Measurements from ENCODE around the gene ANKMY1. TPM values are rescaled to one million over a fixed set of nuclear protein-coding genes. Genes with fewer than 3 reads are reported as not detected.
"Not testable (repeated sequence)": the region's sequence is repeated elsewhere in the genome, so short reads cannot be mapped to it uniquely, and the experiment has no call there.

ANKMY1 gene
- total RNA-seq, 1 experiment from 2014 or later, result 8.9 TPM

DNA sequence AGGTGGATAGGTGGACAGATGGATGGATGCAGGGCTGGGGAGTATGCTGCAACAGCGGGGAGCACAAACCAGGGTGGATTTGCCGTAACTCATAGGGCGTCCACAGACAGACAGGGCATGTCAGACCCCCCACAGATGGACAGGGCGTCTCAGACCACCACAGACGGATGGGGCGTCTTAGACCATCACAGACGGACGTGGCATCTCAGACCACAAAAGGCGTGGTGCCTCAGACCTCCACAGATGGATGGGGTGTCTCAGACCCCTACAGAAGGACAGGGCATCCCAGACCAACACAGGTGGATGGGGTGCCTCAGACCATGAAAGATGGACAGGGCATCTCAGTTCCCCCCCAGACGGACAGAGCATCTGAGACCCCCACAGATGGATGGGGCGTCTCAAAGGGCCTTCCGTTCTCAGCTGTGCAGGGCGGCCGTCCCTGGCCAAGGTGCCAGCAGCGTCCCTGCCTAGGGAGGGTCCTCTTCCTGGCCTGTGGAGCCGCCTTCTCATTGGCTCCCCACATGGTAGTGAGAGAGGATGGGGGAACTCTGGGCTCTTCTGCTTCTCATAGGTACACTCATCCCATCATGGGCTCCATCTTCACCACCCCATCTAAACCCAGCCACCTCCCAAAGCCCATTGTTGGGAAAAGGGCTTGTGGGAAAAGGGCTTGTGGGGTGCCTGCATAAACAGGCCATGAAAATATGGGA, 2.1 kb downstream of the ANKMY1 start:
- DNase-seq (ENCODE audit: low spot score), result no peak

DNA sequence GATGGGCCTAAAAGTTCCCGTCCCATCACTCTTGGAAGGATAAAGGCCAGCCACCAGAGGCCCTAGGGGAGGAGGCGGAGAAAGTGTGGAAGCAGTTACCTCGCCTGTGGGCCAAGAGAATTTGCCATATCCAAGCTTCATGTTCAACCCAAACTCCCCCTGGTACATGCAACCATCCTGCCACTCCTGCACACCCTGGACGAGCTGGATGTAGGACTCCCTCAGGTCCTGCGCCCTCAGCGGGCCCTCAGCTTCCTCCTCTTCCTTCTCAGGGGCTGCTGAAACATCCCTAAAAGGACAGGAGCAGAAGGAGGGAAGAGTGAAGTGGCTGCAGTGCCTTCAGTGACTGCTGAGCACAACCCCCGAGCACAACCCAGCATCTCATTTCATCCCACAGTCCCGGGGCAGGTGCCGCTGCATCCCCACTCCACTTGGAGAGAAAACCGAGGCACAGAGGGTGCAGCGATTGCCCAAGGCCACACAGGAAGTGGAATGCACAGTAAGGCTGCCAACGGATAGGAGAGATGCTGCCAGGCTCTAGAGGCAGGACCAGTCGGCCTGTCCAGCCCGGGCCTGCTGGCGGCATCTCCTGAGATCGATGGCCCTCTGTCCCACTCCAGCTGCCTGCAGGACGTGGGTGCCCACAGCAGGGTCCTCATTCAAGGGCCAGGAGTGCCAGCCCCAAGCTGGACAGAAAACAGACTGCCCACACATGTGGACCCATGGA, 2.9 kb downstream of the ANKMY1 start:
- no peak for DNase-seq (ENCODE audit: low spot score)

GRCh38 chr2:240553956-240554480, 3.8 kb downstream of the ANKMY1 start:
- DNase-seq (ENCODE audit: low spot score), result no peak

- DNase-seq (ENCODE audit: low spot score), result no peak
Measured at GRCh38 chr2:240551811-240552210, 6.0 kb downstream of the ANKMY1 start.

DNA sequence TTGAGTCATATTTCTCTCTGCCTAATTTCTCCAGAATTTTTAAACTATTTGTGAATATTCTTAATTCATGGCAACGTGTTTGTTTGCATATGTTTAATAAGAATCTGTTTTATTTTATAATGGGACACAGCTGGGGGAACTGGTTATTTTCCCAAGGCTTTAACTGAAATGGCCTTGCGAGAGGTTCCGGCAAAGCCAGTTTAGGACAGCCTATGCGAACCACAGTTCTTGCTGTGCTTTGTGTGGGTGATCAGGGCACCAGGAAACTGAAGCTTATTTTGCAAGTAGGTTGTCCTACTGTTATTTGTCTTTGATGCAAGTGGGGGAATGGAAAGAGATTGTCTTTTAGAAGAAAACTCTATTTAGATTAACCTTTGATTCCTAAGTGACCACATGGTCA, 6.5 kb downstream of the ANKMY1 start:
- DNase-seq (ENCODE audit: low spot score), result no peak

DNA sequence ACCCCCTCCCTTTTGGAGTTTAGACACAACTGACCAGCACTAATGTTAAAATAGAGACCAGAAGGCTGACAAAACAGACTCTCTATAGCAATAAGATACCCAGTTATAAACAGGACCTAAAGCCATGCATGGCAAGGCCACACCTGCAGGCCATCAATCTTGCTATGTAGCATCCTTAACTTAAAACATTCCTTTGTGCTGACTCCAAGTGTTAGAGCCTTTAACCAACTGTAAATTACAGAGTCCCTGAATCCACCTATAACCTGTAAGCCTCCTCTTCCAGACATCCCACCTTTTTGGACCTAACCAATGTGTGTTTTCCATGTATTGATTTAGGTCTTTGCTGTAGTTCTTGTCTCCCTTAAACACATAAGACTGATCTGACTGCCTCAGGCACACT, 17.9 kb downstream of the ANKMY1 start:
- DNase-seq (ENCODE audit: low spot score), result no peak

DNA sequence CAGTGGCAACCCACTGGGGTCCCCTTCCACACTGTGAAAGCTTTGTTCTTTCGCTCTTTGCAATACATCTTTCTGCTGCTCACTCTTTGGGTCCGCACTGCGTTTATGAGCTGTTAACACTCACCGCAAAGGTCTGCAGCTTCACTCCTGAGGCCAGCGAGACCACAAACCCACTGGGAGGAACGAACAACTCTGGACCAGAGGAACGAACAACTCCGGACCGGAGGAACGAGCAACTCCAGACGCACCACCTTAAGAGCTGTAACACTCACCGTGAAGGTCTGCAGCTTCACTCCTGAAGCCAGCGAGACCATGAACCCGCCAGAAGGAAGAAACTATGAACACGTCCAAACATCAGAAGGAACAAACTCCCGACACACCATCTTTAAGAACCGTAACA, 18.7 kb downstream of the ANKMY1 start:
- not testable (repeated sequence) for DNase-seq (ENCODE audit: low spot score)

DNA sequence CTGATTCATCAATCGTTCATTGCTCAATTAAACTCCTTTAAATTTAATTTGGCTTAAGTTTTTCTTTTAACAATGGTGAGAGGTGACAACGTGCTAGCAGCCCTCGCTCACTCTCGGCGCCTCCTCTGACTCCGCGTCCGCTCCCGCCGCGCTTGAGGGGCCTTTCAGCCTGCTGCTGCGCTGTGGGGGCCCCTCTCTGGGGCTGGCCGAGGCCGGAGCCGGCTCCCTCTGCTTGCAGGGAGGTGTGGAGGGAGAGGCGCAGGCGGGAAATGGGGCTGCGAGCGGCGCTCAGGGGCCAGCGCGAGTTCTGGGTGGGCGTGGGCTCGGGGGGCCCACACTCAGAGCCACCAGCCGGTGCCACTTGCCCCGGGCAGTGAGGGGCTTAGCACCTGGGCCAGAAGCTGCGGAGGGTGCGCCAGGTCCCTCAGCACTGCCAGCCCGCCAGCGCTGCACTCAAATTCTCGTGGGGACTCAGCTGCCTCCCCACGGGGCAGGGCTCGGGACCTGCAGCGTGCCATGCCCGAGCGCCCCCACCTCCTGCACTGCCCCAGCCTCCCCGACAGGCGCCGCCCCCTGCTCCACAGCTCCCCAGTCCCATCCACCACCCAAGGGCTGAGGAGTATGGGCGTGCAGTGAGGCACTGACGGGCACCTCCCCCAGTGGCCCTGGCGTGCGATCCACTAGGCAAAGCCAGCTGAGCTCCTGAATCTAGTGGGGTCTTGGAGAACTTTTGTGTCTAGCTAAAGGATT, 19.6 kb downstream of the ANKMY1 start:
- no peak for DNase-seq (ENCODE audit: low spot score)

GRCh38 chr2:240532031-240532775, 25.6 kb downstream of the ANKMY1 start:
- no peak for DNase-seq (ENCODE audit: low spot score)

GRCh38 chr2:240531038-240531437, 26.8 kb downstream of the ANKMY1 start:
- DNase-seq (ENCODE audit: low spot score), result no peak

DNA sequence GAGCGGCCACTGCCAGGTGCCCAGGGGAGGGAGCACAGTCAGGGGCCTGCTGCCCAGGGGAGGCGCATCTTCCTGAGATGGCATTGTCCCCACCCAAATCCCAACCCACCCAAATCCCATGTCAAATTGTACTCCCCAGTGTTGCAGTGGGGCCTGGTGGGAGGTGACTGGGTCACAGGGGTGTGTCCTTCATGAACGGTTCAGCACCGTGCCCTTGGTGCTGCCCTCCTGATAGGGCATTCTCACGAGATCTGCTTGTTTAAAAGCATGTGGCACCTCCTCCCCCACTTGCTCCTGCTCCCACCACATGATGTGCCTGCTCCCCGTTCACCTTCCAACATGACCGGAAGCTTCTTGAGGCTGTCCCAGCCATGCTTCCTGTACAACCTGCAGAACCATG, 27.6 kb downstream of the ANKMY1 start:
- no peak for DNase-seq (ENCODE audit: low spot score)

DNA sequence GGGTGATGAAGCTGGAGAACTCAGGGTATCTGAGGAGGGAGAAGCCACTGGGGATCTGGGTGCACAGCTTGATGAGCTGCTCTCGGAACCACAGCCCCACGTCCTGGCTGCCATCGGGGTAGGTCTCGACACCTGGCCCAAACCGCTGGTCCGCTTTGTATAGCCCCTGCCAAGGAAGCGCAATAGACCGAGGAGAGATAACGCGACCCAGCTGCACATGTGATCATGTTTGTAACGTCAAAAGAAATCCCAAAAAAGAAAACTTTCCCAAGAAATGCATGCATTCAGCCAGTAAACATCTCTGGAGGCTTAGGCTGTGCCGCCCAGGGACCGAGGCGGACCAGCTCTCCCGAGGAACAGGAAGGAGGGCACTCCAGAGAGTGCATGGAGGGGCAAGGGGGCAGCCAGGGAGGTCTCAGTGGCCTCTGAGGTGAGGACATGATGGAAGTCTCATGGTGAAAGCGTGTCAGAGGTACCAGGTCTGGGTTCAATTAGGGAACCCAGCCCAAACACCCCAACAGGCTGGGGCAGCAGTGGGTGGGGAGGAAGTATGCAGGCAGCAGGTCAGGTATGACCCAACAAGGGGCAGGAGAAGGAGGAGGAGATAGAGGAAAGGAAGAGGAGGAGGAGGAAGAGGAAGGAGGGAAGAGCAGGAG, 28.3 kb downstream of the ANKMY1 start:
- DNase-seq (ENCODE audit: low spot score), result no peak

GRCh38 chr2:240528406-240529040, 29.3 kb downstream of the ANKMY1 start:
- no peak for DNase-seq (ENCODE audit: low spot score)

DNA sequence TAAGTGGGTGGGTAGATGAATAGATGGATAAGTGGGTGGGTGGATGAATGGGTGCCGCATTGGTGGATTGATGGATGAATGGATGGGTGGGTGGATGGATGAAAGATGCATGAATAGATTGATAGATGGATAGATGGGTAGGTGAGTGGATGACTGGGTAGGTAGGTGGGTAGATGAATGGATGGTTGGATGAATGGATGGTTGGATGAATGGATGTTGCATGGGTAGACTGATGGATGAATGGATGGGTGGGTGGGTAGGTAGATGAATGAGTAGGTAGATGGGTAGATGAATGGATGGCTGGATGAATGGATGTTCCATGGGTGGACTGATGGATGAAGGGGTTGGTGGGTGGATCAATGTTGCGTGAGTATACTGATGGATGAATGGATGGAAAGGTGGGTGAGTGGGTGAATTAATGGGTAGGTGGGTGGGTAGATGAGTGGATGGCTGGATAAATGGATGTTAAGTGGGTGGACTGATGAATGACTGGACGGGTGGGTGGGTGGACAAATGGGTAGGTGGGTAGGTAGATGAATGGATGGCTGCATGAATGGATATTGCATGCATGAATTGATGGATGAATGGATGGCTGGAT, 30.5 kb downstream of the ANKMY1 start:
- no peak for DNase-seq (ENCODE audit: low spot score)

GRCh38 chr2:240526521-240526920, 31.3 kb downstream of the ANKMY1 start:
- DNase-seq (ENCODE audit: low spot score), result no peak

DNA sequence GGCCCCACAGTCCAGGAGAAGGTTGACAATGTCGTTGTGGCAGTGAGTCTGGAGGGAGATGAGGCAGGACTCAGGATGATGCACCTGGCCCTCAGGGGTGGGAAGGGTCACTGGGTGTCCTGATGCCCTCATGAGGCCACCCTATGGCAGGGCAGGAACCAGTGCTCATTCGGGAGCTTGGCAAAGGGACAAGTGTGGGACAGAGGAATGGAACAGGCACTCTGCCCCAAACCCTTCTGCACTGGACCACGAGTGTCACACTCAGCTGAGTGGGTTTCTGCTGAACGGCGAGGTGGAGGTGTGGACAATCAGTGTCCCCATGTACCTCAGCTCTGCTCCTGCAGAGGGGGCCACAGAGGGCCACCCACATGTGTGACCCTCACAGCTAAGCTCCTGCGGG, 32.0 kb downstream of the ANKMY1 start:
- DNase-seq (ENCODE audit: low spot score), result no peak

DNA sequence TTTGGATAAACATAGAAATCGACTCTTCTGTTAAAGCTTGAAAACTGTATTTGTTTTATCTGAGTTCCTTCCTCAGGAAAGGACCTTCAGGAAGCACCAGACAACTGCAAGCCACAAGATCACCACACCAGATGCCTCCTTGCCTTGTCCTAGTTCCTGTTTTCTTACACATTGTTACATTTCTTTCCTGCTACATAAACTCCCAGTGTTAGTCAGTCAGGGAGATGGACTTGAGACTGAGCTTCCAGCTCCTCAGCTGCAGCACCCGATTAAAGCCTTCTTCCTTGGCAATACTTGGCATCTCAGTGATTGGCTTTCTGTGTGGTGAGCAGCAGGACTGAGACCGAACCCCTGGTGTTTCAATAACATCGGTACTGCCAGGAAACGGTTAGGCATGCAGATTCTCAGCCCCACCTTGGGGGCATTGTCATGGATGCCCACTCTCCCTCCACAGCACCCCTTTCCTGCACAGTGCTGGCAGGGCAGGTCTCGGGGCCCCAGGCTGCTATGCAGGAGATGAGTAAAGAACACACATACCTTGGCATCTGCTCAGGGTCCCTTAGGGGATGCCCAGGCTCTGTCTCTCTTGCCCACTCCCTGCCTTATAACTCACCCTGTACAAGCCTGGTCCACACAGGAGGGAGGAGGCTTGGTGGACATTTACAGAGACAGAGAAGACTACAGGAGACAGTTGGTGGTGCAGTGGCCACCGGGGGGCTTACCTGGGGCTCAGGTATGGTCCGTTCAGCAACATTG, 32.6 kb downstream of the ANKMY1 start:
- DNase-seq (ENCODE audit: low spot score), result no peak

- DNase-seq (ENCODE audit: low spot score), result no peak
Measured at GRCh38 chr2:240523451-240524281, 34.1 kb downstream of the ANKMY1 start.

- DNase-seq (ENCODE audit: low spot score), result no peak
Measured at GRCh38 chr2:240522406-240522805, 35.4 kb downstream of the ANKMY1 start.
